Retinal pigment epithelial cell (primary cell): ENCODE measurements around the gene ARHGEF11.

Experiments
- DNase-seq: peaks from one replicate; pipeline ENCODE4 v3.0.0-alpha.2; 2010; ENCODE audit warnings: low read depth
- H3K4me3 ChIP-seq: 2 replicates; pipeline ENCODE4 v1.5.1; 2011; ENCODE audit warnings: mild to moderate bottlenecking, low read length, control low read depth, moderate library complexity
- TF ChIP-seq, protein P1 (sequence below): conservative IDR thresholded peaks from 2 replicates; pipeline ENCODE4 v1.5.1; 2011; ENCODE audit warnings: low read depth, low read length, control low read depth, inconsistent platforms

Gene ARHGEF11

GRCh38 chr1:157090196-157090647, 44.7 kb upstream of the ARHGEF11 start:
- DNase-seq, result peak; percentile 10
- TF ChIP-seq, protein P1, sequence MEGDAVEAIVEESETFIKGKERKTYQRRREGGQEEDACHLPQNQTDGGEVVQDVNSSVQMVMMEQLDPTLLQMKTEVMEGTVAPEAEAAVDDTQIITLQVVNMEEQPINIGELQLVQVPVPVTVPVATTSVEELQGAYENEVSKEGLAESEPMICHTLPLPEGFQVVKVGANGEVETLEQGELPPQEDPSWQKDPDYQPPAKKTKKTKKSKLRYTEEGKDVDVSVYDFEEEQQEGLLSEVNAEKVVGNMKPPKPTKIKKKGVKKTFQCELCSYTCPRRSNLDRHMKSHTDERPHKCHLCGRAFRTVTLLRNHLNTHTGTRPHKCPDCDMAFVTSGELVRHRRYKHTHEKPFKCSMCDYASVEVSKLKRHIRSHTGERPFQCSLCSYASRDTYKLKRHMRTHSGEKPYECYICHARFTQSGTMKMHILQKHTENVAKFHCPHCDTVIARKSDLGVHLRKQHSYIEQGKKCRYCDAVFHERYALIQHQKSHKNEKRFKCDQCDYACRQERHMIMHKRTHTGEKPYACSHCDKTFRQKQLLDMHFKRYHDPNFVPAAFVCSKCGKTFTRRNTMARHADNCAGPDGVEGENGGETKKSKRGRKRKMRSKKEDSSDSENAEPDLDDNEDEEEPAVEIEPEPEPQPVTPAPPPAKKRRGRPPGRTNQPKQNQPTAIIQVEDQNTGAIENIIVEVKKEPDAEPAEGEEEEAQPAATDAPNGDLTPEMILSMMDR, result peak; percentile 91
- H3K4me3 ChIP-seq, result no peak overlapping the region

DNA sequence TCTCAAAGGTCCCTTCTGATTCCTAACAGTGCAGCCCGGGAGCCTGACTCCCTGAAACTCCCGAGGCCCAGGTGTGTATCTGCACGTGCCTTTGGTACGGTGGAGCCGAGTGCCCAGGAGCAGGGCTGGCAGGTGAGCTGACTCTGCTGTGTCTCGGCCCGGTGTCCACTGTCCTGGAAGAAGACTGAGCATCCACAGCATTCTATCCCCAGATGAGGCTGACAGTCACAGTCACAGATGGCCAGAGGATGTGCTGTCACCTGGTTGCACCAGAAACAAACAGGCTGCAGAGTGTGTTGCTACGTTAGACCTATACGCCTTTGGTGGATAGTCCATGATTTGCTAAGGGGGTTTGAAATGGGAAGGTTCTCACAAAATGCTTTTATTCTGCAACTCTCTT, 44.2 kb upstream of the ARHGEF11 start:
- no peak for DNase-seq
- TF ChIP-seq, protein P1, result no peak

GRCh38 chr1:157088607-157089006, 43.1 kb upstream of the ARHGEF11 start:
- no peak for DNase-seq
- TF ChIP-seq, protein P1, result no peak
- no peak overlapping the region for H3K4me3 ChIP-seq

More for the DNA sequence above, 44.2 kb upstream of the ARHGEF11 start:
- no peak overlapping the region for H3K4me3 ChIP-seq

DNA sequence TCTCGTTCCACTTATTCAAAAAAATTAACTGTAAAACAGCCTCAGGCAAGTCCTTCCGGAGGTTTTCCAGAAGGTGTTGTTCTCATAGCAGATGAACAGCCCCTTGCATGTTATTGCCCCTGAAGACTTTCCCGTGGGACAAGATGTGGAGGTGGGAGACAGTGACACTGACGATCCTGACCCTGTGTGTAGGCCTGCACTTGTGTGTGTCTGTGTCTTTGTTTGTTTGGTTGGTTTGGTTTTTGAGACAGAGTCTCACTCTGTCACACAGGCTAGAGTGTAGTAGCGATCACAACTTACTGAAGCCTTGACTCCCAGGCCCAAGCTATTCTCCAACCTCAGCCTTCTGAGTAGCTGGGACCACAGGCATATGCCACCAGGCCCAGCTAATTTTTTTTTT, 41.5 kb upstream of the ARHGEF11 start:
- no peak for DNase-seq
- TF ChIP-seq, protein P1, result no peak
- no peak overlapping the region for H3K4me3 ChIP-seq

DNA sequence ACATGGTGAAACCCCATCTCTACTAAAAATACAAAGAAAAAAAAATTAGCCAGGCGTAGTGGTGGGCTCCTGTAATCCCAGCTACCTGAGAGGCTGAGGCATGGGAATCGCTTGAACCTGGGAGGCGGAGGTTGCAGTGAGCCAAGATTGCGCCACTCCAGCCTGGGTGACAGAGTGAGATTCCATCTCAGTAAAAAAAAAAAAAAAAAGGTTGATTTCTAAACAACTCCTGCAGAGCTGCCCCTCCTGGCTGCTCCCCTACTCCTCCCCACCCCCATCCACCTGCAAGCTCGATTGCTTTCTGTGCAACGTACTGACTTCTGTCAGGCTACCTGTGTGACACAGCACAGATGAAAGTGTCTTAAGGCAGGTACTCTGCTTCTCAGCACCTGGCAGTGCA, 40.8 kb upstream of the ARHGEF11 start:
- H3K4me3 ChIP-seq, result no peak overlapping the region
- TF ChIP-seq, protein P1, result no peak
- no peak for DNase-seq

GRCh38 chr1:157085421-157085820, 39.9 kb upstream of the ARHGEF11 start:
- no peak for DNase-seq
- TF ChIP-seq, protein P1, result no peak
- H3K4me3 ChIP-seq, result no peak overlapping the region

GRCh38 chr1:157084720-157085119, 39.2 kb upstream of the ARHGEF11 start:
- no peak for DNase-seq
- no peak overlapping the region for H3K4me3 ChIP-seq
- TF ChIP-seq, protein P1, result no peak
